Nucleus accumbens (tissue), 56 donors: ENCODE results near the gene HSPA12A.

ENCODE experiments used
- DNase-seq, 56 donors: peaks; one replicate each; lab custom pipeline; 2025; lab: John Stamatoyannopoulos, UW

The HSPA12A gene

GRCh38 chr10:116742367-116743265 lies at the start of gene HSPA12A:
TSS of gene HSPA12A (minus strand) at chr10:116742566. CDS start at chr10:116742469, 97 bp downstream.
- DNase-seq, result peak in 51 of 56 donors; percentile 16 to 85 (median 67)

DNA sequence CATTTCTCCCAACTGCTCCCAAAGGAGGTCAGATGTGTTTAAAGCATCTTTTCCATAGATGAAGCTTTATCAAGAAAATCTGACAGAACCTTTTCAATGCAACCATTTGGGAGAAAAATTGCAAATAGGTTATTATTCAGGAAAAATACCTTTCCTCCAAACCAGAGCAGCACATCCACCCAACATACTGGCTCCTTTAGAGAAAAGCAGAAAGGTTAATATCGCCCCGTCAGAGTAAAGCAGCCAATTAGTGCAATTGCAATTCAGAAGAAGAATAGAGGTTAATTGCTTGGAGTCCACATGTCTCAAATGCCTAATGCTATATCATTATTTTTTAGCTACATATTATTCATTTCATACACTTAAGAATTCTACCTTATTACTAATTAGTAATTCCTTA lies 48.9 kb upstream of the HSPA12A start:
- DNase-seq, result no peak

DNA sequence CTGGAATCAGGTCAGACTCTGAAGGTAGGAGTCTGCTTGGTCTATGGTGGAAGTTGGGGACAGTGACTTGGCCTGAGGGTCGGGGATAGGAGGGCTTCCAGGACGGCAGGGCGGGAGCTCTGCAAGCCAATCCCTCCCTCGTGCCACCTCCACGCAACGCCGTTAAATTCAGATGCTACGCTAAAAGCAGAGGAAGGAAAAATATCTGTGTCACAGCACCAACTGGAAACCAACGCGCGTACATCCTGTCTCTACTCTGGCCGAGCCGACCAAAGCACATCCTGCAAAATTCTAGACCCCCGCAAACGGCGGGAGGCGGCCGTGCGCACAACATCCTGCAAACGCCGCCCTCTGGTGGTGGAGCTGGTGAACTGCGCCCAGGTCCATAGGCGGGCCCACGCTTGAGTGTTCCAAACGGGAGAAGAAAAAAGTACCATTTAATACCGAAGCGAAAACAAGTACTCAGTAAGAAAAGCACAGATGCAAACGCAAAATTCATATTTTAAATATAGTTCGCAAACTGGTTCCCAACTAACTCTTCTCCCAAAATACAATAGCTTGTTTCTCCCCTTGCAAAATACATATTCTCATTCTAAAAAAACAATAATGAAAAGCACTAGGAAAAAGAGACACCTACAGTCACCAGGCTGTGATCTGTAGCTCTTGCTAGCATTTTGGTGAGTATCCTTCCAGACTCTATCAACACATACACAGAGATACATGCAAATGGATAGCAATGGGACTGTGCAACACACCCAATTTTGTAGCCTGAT lies 45.7 kb upstream of the HSPA12A start:
- peak in 52 of 56 donors; percentile 8 to 92 (median 65) for DNase-seq

DNA sequence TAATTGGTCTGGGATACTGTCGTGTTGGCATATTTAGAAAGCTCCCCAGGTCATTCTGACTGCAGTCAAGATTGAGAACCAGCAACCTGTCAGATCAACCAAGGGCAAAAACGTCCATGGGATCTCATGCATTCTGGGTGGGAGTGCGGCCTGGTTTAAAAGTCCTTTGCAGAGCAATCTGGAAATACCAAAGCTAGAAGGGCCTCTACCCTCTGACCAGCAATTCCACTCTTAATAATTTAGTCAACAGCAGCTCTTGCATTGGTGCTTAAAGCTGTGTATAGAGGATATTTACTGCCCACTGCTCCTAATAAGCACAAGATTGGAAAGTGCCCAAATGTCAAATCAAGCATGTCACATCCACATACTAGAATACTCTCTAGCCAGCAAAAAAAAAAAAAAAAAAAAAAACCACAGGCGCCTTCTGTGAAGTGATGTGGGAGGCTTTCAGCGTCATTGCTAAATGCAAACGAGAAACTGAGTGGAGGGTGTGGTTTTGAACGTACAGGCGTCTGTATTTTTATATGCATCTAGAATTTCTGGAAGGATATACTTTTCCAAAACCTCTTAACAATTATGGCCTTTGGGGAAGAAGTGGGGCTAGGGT lies 44.8 kb upstream of the HSPA12A start:
- DNase-seq, result no peak

- DNase-seq, result peak in 1 of 56 donors; percentile 25
These were observed 43.5 kb upstream of the HSPA12A start for GRCh38 chr10:116785867-116786266.

GRCh38 chr10:116785282-116785681 lies 42.9 kb upstream of the HSPA12A start:
- no peak for DNase-seq

DNA sequence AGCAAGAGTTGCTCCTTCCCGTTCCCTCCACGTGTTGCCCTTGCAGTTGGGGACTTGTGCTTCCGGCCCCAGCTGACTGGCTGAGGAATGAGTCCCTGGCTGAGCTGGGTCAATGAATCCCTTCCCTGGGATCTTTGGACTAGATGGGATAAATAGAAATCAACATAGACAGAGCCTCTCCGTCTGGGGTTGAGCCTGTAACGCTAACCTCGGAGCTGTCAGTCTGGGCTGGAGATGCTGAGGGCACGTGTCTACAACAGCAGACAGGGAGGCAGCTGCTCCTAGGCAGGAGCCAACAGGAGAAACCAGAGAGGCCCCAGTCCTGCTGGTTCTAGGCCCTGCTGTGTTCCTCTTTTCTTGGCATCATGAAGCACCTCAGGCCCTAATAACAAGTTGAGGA lies 42.3 kb upstream of the HSPA12A start:
- DNase-seq, result no peak

DNA sequence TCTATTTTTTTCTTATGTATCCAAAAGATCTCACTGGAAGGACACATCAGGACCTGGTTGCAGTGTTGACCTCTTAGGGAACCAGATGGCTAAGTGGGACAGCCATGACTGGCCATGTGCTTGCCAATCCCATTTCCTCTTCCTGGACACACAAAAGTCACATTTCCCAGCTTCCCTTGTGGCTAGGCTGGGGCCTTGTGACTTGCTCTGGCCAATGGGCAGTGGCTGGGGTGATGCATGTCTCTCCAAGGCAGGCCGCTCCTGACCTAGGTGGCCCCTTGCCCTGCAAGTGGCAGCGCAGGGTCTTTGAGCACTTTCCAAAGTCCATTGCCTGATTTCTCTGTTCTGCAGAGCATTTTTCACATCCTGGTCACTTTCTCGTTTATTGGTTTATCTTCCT lies 41.7 kb upstream of the HSPA12A start:
- DNase-seq, result no peak

- peak in 2 of 56 donors; percentile 5 to 63 for DNase-seq
These were observed 40.8 kb upstream of the HSPA12A start for GRCh38 chr10:116783011-116783655.

- DNase-seq, result no peak
These were observed 39.1 kb upstream of the HSPA12A start for GRCh38 chr10:116781370-116781884.

- DNase-seq, result no peak
These were observed 38.4 kb upstream of the HSPA12A start for GRCh38 chr10:116780691-116781205.

DNA sequence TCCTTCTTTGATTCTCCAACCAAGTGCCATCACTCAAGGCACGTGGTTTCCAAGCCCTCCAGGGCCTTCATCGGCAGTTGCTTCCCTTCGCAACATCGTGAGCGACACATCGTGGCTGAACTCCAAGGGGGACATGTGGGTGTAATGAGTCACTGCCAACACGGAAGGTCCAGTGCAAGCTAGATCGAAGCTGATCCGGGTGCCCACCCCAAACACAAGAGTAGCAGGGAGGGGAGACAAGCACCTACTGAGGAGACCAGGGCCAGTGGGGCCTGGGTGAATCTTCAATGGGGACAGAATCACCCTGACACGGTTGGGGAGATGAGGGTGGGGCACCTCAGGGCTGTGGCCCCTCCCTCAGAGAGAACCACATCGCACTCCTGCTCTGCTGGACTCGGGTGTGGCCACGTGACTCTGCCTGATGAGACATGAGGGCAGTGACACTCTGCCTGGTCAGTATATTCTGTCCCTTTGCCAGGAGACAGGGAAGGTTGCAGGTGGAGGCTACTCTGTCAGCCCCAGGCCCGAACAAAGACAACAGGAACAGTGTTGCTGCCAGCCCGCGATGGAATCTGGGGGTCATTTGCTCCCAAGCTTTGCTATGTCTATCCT lies 36.8 kb upstream of the HSPA12A start:
- no peak for DNase-seq

DNA sequence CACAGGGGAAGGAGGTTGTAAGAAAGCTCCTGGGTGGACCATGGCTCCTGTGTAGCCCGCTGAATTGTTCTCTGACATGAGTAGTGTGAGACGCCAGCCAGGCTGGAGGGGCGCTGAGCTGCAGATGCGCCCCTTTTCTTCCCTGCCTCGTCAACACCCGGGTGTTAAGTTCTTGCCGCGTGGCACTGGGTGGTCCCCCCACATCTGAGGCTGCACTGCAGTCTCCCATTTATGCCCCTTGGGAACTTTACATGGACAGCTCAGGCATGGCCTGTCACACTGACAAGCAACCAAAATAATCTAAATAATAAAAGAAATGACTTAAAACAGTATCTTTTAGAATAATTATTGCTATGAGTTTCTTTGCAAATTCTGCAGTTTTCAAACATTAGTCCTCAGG lies 34.6 kb upstream of the HSPA12A start:
- DNase-seq, result no peak

- DNase-seq, result no peak
These were observed 33.4 kb upstream of the HSPA12A start for GRCh38 chr10:116775488-116776400.

DNA sequence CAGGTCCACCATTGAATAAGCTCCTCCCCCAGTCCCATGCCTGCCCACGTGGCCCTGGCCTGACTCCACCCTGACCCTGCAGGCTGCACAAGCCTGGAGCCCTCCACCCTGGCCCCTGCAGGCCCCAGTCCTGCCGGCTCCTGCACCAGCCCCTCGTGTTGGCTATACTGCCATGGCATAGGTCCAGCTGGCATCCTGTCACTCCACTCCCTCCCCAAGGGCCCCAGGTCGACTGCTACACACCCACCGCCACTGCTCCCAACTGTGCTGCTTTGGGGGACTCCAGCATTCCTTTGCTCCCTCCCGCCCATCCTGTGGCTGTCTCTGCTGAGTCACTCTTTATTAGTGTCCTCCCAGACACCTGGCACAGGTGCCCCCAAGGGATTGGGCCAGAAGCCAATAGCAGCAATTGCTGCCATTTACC lies 32.4 kb upstream of the HSPA12A start:
- no peak for DNase-seq

DNA sequence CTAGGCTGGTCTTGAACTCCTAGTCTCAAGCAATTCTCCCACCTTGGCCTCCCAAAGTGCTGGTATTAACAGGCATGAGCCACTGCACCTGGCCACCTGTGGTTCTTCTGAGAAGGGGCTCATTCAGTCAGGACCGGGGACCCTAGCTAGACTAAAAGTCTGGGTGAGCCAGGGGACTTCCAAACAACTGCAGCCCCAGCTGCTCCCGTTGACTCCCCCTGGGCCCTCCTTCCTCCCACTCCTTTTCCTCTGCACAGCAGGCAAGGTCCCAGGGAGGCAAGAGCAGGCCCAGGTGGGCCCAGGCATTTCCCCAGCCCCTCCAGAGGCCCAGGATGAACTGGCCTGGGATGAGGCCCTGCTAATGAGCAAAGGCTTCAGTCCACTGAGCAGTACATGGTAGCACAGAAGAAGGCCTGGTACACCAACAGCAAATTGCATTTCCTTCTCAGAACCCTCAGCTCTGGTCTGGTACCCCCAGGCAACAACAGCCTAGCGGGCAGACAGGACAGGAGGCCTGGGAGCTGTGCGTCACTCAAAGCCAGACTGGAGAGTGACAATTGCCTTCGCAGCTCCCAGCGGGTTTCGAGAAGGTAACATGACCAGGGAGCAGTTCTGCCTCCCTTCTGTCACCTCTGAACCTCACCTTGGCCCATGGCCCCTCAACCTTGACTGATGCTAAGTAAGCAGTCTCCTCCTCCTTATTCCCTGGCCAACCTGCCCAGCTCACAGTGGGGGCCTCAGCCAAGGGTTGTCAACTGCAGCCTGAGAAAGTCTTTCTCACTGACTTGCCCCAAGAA lies 30.7 kb upstream of the HSPA12A start:
- DNase-seq, result no peak

GRCh38 chr10:116771959-116772585 lies 29.7 kb upstream of the HSPA12A start:
- no peak for DNase-seq
